DMS53 treated with DMSO at 0.1 percent for 48 hours (cell line): ENCODE results near the gene HEXD.
"Not testable (repeated sequence)": the region's sequence is repeated elsewhere in the genome, so short reads cannot be mapped to it uniquely, and the experiment has no call there.

ENCODE experiments used
- DNase-seq: peaks from one replicate; lab custom pipeline; 2025; ENCODE audit not compliant: unreplicated experiment; lab: John Stamatoyannopoulos, UW

The HEXD gene

DNA sequence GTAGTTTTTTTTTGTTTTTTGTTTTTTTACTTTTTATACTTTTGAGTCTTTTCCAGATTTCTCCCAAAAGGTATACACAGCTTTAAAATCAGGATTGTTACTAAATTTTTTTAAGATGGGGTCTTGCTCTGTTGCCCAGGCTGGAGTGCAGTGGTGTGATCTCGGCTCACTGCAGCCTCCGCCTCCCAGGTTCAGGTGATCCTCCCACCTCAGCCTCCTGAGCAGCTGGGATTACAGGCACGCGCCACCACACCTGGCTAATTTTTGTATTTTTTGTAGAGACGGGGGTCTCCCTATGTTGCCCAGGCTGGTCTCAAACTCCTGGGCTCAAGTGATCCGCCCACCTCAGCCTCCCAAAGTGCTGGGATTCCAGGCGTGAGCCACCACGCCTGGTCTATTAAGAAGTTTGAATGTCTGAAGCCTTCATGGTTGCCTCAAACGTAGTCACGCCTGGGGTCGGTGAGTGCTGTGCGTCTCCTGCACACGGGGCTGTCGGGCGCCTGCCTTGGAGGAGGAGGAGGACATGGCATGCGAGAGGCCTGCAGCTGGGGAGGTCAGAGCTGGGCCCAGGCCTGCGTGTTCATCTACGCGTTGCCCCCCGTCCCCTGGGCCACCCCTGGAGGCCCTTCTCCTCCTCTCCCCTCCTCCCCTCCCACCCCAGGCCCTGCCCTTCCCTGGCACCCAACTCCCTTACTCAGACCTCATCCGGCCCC lies 35.8 kb upstream of the HEXD start:
- not testable (repeated sequence) for DNase-seq

DNA sequence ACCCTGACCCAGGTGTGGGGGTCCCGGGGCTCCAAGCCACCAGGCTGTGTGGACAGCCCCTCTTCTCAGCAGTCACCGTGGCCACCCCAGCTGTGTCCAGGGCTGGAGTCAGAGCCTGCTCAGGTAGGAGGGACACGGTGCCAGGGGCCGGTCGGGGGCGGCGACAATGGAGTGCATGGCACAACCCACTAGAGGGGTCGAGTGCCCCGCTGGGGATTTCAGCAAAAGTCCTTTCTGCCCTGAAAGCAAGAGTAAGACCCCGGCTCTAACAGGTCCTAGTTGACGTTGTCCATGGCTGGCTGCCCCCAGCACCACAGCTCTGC lies 35.3 kb upstream of the HEXD start:
- no peak for DNase-seq

GRCh38 chr17:82383411-82383810 lies 34.7 kb upstream of the HEXD start:
- no peak for DNase-seq

DNA sequence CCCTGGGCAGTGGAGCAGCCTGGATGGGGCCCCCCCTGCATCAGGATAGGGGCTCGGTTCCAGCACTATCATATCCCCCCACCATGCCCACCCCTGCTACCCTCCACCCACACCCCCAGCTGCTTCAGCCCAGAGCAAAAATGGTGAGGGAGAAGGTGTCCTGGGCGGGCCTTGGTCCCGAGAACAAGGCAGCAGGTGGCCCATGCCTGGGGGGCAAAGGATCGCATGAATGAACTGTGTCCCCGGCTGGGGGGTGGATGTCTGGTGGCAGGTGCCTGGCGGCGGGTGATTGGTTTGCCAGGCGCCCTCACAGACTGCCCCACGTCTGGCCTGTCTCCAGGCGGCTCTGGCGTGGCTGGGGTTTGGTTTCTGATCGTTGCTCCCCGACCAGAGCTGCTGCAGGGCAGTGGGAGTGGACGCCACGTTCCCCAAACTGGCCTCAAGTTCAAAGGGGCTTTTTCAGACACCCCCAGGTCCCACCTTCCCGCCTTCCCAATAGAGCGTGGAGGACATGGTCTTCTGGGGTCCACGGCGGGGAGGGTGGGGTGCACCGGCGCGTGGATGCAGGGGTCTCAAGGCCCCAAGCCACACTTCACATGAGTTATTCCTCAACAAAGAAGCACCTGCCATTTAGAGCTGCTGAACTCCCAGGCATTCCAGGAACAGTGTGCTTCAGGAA lies 34.0 kb upstream of the HEXD start:
- DNase-seq: no peak

DNA sequence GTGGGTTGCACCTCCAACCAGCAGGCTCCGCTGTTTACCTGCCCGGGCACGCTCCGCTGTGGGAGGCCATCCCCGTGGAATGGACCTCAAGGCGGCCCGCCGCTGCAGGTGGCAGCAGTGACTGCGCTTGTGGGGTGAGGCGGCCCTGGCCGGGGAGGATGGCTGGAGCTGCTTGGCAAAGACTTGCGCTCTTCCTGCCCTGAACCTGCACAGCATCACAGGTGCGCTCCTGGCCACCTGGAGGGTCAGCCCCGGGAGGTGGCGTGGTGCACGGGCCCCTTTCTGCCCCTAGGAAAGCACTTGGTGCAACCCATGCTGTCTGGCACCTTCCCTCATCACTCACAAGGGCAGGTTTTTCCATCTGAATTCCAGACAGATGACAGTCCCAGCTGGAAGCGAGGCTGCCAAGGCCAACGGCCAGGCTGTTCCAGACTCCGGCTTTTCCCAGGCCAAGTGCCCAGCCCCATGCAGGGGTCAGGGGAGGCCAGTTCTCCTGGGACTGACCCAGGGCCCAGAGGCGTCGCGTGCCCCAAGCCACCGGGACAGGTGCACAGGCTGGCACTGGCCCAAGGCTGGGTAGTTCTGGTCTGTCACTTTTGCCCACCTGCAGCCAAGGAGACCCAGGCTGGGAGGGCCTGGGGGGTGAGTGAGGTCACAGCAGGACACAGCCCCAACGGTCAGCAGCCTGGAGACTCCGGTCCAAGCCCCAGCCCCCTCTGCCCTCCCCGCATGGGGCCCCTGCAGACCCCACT lies 33.2 kb upstream of the HEXD start:
- DNase-seq: peak; percentile 63

DNA sequence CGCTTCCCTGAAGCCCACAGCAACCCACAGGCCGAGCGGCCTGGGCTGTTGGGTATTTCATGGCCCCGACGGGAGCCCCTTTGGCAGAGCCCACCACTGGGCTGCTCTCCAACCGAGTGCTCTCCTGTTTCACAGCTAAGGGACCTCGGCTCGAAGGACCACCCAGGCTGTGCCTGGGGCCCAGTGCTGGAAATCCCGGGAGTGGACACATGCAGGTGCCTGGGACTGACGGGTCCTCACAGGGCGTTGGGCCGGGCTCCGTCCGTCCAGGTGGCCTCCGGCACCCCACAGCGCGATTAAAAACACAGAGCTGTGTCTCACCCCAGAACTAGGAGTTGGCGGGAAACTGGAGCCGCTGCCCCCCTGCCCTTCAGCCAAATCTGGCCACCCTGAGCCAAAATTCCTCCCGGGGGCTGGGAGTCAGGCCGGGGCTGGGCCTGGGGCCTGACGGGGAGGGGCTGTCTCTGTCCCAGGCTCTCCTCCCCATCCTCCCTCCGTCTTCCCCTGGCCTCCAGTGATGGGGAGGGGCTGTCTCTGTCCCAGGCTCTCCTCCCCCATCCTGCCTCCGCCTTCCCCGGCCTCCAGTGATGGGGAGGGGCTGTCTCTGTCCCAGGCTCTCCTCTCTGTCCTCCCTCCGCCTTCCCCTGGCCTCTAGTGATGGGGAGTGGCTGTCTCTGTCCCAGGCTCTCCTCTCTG lies 32.4 kb upstream of the HEXD start:
- no peak for DNase-seq

DNA sequence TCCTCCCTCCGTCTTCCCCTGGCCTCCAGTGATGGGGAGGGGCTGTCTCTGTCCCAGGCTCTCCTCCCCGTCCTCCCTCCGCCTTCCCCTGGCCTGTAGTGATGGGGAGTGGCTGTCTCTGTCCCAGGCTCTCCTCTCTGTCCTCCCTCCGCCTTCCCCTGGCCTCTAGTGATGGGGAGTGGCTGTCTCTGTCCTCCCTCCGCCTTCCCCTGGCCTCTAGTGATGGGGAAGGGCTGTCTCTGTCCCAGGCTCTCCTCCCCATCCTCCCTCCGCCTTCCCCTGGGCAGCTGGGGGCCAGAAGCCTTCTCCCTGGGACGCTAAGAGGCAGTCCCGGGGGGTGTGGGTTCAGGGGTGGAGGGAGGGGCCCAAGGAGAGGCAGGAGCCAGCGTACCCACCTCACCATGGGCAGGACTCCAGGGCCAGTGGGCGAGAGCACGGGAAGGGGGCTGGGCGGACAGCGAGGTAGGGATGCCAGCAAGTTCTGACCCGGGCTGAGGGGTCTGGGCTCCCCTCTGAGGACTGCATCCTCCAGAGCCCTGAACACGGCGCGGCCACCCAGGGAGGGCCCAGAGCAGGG lies 31.8 kb upstream of the HEXD start:
- DNase-seq: no peak

- no peak for DNase-seq
These were observed 31.1 kb upstream of the HEXD start for GRCh38 chr17:82386881-82387704.

DNA sequence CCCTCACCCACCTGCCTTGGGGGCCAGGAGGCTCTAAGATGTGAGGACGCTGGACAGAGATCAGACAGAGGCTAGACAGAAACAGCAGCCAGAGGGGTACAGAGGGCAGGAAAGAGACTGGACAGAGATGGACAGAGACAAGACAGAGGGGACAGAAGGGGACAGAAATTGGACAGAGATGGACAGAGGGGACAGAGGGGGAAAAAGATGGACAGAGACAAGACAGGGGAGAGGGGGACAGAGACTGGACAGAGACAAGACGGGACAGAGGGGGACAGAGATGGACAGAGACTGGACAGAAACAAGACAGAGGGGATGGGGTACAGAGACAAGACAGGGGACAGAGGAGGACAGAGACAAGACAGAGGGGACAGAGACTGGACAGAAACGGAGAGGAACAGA lies 30.4 kb upstream of the HEXD start:
- DNase-seq: no peak

- peak; percentile 65 for DNase-seq
These were observed 29.8 kb upstream of the HEXD start for GRCh38 chr17:82388223-82388921.

GRCh38 chr17:82388922-82389283 lies 29.2 kb upstream of the HEXD start:
- no peak for DNase-seq

GRCh38 chr17:82389379-82389778 lies 28.8 kb upstream of the HEXD start:
- no peak for DNase-seq

GRCh38 chr17:82390015-82390859 lies 27.9 kb upstream of the HEXD start:
- no peak for DNase-seq

DNA sequence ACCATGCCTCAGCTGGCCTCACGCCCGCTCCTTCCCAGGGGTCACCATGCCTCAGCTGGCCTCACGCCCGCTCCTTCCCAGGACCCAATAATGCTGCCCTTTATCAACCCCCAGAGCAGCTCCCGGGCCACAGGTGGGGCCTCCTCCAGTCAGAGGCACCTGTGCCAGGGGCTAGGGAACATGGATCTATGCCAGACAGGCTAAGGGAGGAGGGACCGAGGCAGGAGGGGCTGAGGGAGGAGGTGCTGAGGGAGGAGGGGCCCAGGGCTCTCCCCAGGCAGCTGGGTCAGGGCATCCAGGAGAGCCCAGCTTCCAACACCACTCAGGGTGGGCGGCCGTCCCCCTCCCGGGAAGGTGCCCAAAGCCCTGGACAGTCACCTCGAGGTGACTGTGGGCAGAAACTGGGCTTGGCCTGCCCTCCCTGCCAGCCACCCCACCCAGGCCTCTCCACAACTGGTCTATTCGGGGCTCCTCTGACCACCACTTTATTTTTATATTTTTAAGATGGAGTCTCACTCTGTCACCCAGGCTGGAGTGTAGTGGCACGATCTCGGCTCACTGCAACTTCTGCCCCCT lies 27.2 kb upstream of the HEXD start:
- DNase-seq: no peak

- DNase-seq: no peak
These were observed 26.6 kb upstream of the HEXD start for GRCh38 chr17:82391496-82392066.

GRCh38 chr17:82392209-82392920 lies 25.8 kb upstream of the HEXD start:
- no peak for DNase-seq

GRCh38 chr17:82392941-82393340 lies 25.2 kb upstream of the HEXD start:
- no peak for DNase-seq

GRCh38 chr17:82394278-82394677 lies 23.9 kb upstream of the HEXD start:
- no peak for DNase-seq
